Measurements from ENCODE around the gene KTI12. TPM values are rescaled to one million over a fixed set of nuclear protein-coding genes. Genes with fewer than 3 reads are reported as not detected.
"Not testable (repeated sequence)": the region's sequence is repeated elsewhere in the genome, so short reads cannot be mapped to it uniquely, and the experiment has no call there.

KTI12 gene
- total RNA-seq, 6 experiments from 2014 or later = 2.9 to 7.5 (median 4.2) TPM

DNA sequence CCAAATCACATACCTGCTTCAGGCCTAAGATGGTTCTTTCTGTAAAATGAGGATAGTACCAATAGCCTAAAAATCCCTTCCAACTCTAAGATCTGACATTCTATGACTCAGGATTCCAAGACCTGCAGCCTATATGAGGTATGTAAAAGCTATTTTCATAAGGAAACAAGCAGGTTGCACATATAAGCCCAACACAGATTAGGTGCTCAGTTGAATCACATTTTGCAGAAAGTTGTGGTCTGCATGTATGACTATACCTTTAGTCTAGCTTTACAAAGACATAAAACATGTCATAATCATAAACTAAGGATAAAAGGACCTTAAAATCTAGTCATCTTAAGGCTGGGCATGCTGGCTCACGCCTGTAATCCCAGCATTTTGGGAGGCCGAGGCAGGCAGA is 7.3 kb downstream of the KTI12 start:
- ATAC-seq (no peak), DNase-seq (no peak)
- Histone ChIP-seq H3K4me1 (peaks cover 0 to 33% (median 8%) of the 10 kb centered on the region in 4 donors), H3K4me3 (no peak overlapping the region), H3K36me3 (peaks cover 0 to 38% (median 15%) of the 10 kb centered on the region in 4 donors), H3K9me3 (no peaks in the 10 kb centered on the region), H3K27ac (no peak overlapping the region), H3K27me3 (no peaks in the 10 kb centered on the region)
- intact Hi-C loops (cut with DNase I) = no loop called here
- TF ChIP-seq POLR2A (IDR thresholded peaks at IDR 0.05) = no peak
- TF ChIP-seq, protein P1, sequence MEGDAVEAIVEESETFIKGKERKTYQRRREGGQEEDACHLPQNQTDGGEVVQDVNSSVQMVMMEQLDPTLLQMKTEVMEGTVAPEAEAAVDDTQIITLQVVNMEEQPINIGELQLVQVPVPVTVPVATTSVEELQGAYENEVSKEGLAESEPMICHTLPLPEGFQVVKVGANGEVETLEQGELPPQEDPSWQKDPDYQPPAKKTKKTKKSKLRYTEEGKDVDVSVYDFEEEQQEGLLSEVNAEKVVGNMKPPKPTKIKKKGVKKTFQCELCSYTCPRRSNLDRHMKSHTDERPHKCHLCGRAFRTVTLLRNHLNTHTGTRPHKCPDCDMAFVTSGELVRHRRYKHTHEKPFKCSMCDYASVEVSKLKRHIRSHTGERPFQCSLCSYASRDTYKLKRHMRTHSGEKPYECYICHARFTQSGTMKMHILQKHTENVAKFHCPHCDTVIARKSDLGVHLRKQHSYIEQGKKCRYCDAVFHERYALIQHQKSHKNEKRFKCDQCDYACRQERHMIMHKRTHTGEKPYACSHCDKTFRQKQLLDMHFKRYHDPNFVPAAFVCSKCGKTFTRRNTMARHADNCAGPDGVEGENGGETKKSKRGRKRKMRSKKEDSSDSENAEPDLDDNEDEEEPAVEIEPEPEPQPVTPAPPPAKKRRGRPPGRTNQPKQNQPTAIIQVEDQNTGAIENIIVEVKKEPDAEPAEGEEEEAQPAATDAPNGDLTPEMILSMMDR (IDR thresholded peaks at IDR 0.05) = no peak
- 71% methylated on average over 1 of the region's 2 CpGs for WGBS (ENCODE audit: insufficient coverage, low coverage, low lambda C conversion rate, missing lambda C conversion rate)

DNA sequence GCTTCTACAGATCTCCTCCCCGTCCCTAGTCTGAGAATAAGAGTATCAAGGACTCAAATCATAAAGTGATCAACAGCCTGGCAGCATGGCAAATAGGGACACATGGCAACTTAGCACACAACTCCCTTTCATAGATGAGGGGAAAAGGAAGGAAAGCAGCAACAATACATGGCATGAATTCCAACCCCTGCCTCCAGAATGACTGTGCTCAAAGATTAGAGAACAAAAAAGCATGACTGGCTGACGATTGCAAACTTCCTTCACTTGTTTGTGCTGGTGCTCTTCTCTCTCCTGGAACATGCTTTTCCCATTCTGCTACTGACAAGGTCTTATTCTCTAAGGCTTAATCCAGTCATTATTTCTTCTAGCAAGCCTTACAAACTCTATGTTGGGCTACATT is 11.5 kb downstream of the KTI12 start:
- intact Hi-C loops (cut with DNase I) = no loop called here
- DNase-seq = no peak
- H3K4me1 ChIP-seq = no peaks in the 10 kb centered on the region
- no peak overlapping the region for H3K27ac ChIP-seq
- H3K9me3 ChIP-seq = no peaks in the 10 kb centered on the region
- no peaks in the 10 kb centered on the region for H3K27me3 ChIP-seq
- TF ChIP-seq POLR2A (IDR thresholded peaks at IDR 0.05) = no peak
- TF ChIP-seq, protein P1 (IDR thresholded peaks at IDR 0.05) = no peak
- H3K36me3 ChIP-seq = peaks cover 0 to 51% (median 17%) of the 10 kb centered on the region in 4 donors
- no peak overlapping the region for H3K4me3 ChIP-seq
- 90% methylated on average over 2 of the region's 2 CpGs for WGBS (ENCODE audit: insufficient coverage, low coverage, low lambda C conversion rate, missing lambda C conversion rate)
- no peak for ATAC-seq

DNA sequence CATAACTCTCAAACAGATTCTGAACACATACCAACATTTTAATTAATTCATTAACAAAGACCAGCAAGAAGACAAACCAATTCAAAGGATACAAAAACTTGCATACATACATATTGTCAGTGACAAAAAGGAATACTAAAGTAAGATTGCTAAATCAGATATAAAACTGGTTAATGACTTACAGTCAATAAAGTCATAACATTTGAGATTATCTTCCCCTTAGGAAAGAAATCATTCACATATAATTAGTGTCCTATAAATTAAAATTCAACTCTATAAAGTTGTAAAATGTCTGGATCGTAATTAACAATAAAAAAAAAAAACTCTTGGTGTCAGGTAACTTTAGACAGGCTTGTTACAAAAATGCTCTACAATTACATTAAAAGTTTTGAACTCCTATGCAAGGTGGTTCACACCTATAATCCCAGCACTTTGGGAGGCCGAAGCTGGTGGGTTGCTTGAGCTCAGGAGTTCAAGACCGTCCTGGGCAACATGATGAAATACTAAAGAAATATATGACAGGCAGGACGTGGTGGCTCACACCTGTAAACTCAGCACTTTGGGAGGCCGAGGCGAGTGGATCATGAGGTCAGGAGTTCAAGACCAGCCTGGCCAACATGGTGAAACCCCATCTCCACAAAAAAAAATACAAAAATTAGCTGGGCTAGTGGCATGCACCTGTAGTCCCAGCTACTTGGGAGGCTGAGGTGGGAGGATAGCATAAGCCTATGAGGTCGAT is 25.4 kb downstream of the KTI12 start:
- ATAC-seq = no peak
- peaks cover 0 to 2% (median 0%) of the 10 kb centered on the region in 4 donors for H3K4me1 ChIP-seq
- no peaks in the 10 kb centered on the region for H3K9me3 ChIP-seq
- no peaks in the 10 kb centered on the region for H3K27me3 ChIP-seq
- H3K36me3 ChIP-seq = no peaks in the 10 kb centered on the region
- 84% methylated on average over 7 of the region's 7 CpGs for WGBS (ENCODE audit: insufficient coverage, low coverage, low lambda C conversion rate, missing lambda C conversion rate)
- TF ChIP-seq, protein P1 (IDR thresholded peaks at IDR 0.05) = no peak
- TF ChIP-seq POLR2A (IDR thresholded peaks at IDR 0.05) = no peak
- no peak overlapping the region for H3K27ac ChIP-seq
- intact Hi-C loops (cut with DNase I) = no loop called here
- no peak overlapping the region for H3K4me3 ChIP-seq
- no peak for DNase-seq

DNA sequence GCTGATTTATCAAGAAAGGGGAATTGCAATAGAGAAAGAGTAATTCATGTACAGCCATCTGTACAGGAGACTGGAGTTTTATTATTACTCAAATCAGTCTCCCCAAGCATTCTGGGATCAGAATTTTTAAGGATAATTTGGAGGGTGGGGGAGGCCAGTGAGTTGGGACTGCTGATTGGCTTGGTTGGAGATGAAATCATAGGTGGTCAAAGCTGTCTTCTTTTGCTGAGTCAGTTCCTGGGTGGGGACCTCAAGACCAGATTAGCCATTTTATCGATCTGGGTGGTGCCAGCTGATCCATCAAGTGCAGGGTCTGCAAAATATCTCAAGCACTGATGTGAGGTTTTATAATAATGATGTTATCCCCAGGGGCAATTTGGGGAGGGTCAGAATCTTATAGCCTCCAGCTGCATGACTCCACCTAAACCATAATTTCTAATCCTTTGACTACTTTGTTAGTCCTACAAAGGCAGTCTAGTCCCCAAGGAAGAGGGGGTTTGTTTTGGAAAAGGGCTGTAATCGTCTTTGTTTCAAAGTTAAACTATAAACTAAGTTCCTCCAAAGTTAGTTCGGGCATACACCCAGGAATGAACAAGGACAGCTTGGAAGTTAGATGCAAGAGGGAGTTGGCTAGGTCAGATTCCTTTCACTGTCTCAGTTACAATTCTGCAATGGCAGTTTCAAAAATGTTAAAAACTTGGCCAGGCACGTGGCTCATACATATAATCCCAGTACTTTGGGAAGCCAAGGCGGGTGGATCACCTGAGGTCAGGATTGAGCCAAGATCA is 26.2 kb downstream of the KTI12 start:
- TF ChIP-seq, protein P1 (IDR thresholded peaks at IDR 0.05) = no peak
- no peak for TF ChIP-seq POLR2A (IDR thresholded peaks at IDR 0.05)
- Histone ChIP-seq H3K27me3 (no peaks in the 10 kb centered on the region), H3K4me3 (no peak overlapping the region), H3K27ac (no peak overlapping the region), H3K4me1 (peaks cover 0 to 2% (median 0%) of the 10 kb centered on the region in 4 donors), H3K9me3 (no peaks in the 10 kb centered on the region), H3K36me3 (no peaks in the 10 kb centered on the region)
- DNase-seq (no peak), ATAC-seq (no peak)
- 27% methylated on average over 5 of the region's 5 CpGs for WGBS (ENCODE audit: insufficient coverage, low coverage, low lambda C conversion rate, missing lambda C conversion rate)
- intact Hi-C loops (cut with DNase I) = no loop called here

DNA sequence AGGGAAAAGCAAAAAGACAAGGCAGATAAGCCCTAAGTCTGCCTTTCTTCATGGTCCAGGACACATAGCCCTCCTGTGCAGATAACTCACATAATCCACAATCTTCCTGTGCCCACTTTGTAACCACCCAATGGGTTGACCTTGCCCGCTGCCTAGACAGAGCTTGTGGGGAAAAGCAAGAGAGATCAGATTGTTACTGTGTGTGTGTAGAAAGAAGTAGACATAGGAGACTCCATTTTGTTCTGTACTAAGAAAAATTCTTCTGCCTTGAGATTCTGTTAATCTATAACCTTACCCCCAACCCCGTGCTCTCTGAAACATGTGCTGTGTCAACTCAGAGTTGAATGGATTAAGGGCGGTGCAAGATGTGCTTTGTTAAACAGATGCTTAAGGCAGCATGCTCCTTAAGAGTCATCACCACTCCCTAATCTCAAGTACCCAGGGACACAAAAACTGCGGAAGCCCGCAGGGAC is 27.5 kb downstream of the KTI12 start:
- ATAC-seq; H3K9me3 ChIP-seq; H3K27ac ChIP-seq; DNase-seq; H3K36me3 ChIP-seq; H3K4me3 ChIP-seq; intact Hi-C loops (cut with DNase I); H3K4me1 ChIP-seq; H3K27me3 ChIP-seq: not testable (repeated sequence)
- WGBS (ENCODE audit: insufficient coverage, low coverage, low lambda C conversion rate, missing lambda C conversion rate) = 54% methylated on average over 4 of the region's 5 CpGs

DNA sequence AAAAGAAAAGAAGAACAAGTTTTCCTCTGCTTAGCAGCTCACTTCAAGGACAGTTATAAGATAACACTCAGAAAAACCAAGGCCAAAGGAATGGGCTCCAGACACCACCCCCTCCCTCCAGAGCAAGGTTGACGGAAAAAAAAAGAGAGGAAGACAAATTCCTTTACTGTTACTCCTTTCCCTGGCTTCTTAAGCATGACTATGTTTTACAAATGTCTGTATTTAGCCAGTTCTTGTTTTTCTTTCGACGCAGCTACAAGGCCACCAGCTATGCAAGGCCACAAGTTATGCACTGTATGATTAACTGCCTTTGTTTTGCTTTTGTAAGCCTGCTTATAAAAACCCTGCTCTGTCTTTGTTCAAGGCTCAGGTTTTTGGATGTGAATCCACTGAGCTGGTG is 28.1 kb downstream of the KTI12 start:
- H3K4me3 ChIP-seq; intact Hi-C loops (cut with DNase I); H3K9me3 ChIP-seq; DNase-seq; H3K36me3 ChIP-seq; ATAC-seq; H3K27ac ChIP-seq; H3K27me3 ChIP-seq; H3K4me1 ChIP-seq: not testable (repeated sequence)
- 57% methylated on average over 3 of the region's 3 CpGs for WGBS (ENCODE audit: insufficient coverage, low coverage, low lambda C conversion rate, missing lambda C conversion rate)
